Stimulated activated CD4-positive, alpha-beta T cell treated with anti-CD3 and anti-CD28 coated beads, Interleukin-15, amount 100 ng/mL, for 1 hour (primary cell): ENCODE measurements around the gene FRY.

ENCODE experiments used
- DNase-seq, 2 donors: peaks; one replicate each; pipeline ENCODE4 v3.0.0-alpha.2; 2020; ENCODE audit warnings: low read depth in 1 of 2, low spot score in 1 of 2

Gene FRY

DNA sequence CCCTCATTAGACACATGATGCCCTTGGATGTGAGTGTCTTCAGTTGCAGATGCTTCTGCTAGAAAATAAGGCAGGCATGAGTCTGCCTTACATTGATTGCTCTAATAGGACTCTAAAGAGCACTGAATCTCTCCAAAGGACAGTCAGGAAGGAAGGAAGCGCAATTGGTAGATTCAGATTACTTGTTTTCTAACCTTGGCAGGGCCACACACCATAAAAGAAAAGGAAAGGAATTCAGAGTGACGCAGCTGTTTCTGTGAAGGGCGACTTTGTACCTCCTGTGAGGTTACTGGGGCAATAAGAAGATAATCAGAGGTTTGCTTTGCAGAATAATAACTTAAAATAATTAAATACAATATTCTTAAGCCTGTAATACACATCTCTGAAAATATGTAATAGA lies 48.0 kb downstream of the FRY start:
- DNase-seq, result no peak

DNA sequence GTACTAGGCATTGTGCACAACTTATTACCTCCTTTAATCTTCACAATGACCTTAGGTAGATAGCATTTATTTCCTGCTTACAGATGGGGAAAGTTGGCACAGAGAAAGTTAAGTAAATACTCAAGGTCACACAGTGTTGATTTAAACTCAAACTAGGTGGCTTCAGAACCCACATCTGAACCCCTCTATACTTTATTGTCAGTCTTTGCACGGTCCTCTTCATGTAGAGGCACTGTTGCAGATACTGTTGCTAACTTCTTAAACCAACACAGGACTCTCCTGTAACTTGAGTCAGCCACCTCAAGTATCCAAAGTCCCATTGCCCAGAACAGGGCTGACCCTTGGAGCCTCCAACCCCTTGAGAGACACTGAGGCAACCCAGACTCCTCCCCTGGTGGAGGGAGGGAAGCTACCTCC lies 48.8 kb downstream of the FRY start:
- no peak for DNase-seq

DNA sequence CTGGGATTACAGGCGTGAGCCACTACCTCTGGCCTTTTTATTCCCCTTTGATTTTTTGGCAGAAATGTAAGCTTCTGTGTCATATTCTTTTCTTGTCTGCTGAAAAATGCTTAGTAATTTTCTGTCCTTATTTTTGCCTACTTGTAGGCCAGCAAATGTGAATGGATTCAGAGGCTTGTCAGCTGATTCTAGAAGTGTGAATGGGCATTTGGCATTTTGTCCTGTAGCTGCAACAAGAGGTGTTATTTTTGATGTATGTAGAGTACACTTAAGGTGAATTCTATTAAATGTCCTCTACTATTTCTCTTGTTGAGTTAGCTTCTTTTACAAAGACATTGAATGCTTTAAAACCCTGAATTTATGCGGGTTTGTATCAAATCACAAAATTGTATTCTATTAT lies 50.0 kb downstream of the FRY start:
- no peak for DNase-seq

DNA sequence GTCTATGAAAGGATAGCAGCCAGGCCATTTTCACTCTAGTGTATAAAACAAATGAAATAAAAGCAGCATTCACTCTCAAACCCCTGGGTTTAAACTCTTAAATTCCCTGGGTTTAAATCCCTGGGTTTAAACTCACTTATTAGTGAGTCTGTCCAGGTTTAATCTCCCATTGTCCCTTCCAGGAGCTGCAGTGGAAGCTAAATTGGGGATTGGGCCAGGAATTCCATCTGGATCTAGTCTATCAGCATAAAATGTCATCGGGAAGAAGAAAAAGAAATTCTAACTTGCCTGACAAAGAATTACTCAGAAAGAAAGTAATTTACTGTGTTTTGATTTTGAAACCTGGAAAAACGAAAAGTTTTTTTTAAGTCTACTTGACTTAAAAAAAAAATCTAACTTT lies 54.8 kb downstream of the FRY start:
- DNase-seq, result no peak

DNA sequence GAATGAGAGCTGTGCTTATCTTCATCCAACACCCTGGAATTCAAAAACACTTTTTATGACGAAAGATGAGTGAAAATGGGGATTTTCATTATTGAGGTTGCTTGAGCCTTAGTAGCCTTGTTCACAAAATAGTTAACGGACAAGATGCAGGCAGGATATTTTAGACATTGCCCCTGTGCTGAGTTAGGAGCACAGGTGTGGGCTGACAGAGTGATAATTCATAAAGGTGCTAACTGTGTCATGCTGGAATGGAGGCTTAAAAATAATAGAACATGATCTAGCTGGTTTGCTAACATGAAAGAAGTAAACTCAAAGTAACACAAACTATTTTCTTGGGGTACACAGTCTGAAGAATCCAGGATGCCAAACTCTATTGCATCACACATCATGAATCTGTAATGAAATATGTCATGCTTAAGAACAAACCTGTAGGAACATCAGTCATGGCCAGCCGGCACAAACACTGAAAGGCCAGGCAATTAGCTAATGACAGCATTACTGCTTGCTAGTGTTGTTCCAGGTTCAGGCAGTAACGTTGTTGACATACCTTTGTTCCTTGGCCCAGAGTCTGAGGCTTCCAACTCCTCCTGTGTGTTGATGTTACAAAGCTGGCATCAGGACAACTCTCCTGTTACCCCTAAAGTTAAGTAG lies 55.3 kb downstream of the FRY start:
- DNase-seq, result no peak

DNA sequence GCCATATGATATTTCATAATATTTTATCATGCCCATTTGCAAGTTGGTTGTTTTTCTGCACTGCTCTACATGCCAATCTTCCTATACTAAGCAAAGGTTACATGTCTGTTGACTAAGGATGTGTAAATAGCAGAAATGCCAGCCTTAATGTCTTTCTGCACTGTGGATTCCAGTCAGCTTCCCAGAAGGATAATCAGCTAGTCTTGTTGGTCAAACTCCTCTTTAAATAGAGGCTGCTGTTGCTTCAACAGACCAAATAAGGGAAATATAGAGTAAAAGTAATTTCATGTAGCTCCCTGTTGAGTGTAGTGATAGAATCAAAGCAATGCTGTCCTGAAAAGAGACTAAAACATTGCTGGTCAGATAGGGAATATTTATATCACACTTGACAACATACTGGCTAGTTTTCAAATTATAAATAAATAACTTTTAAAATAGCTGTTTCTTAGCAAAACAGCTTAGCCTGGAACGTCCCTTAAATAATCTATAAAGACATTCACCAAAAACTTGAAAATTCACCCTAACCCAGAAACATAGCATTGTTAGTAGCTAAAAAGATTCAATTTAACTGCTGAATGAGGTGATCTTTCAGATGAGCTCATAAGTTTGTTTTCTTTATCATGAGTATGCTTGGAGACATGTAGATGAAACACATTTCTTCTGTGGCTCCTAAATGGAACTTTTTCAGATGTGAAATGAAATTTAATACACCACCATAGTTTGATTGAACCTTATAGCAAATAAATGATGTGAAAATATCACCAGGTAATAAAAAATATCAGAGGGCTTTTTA lies 56.6 kb downstream of the FRY start:
- DNase-seq, result no peak

DNA sequence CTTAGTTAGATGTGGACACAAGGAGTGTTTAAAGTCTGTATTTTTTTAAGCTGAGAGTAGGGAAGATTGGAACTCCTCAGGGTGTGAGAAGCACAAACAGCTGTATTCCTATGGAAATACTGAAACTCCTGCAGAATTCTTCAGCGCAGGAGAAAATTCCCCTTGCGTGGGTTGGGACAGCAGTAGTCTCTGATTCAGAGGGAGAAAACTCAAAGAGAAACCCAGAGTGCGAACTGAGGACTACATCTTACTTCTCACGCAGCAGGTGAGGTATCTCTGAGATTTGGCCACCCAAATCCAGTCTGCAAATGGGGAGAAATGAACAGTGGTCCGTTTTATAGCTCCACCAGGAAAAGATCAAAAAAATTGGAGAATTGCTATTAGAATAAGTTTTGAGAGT lies 60.9 kb downstream of the FRY start:
- no peak for DNase-seq

DNA sequence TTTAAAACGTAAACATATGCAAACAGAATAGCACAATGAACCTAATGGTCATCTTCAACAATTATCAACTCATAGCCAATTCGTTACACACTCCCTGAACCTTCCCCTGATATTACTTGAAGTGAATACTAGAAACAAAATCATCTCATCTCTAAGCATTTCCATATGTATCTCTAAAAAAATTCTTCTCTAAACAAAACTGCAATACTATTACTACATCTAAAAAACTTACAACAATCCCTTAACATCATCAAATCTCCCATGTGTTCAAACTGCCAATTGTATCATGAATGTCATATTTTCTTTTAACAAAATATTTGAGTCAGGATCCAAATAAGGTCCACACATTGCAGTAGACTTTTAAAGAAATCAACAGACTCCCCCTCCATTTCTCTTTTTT lies 61.4 kb downstream of the FRY start:
- no peak for DNase-seq

DNA sequence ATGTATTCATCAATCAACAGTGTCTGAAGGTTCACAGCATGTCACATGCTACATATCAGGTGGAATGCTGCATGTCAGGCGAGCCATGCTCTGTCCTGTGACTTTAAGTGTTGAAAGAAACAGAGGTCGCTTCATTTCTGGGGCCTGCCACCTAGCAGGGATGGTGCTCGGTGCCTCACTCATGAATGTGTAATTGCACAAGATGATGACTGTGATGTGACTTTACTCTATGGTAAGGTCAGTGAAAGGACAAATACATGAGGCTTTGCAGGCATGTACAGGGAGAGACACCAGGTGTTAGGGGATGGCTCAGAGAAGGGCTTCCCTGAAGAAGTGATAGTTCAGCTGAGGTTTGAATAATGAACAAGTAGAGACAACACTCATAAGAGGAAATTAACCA lies 66.7 kb downstream of the FRY start:
- no peak for DNase-seq

DNA sequence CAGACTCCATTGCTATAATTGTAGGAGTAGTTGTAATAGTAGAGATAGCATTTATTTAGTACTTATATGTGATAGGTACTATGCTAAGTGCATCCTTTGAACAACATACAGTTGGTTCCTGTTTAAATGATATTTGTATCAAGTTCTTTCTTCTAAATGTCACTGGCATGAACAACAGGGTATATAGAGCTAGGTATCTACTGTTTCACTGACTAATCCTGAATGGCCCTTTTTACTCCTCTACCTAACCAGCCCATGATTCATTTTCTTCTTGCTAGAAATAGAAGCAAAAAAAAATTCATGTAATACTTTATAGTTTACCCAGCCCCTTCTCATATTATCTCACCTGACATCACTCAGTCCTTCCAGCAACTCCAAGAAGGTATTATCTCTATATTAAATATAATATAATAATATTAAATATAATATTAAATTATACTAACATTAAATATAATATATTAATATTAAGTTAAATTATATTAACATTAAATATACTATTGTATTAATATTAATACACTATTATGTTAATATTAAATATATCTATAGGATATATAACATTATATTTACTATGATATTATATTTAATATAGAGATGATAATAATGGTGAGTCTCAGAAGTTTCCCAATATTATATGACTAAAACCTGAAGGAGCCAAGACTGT lies 74.2 kb downstream of the FRY start:
- no peak for DNase-seq

DNA sequence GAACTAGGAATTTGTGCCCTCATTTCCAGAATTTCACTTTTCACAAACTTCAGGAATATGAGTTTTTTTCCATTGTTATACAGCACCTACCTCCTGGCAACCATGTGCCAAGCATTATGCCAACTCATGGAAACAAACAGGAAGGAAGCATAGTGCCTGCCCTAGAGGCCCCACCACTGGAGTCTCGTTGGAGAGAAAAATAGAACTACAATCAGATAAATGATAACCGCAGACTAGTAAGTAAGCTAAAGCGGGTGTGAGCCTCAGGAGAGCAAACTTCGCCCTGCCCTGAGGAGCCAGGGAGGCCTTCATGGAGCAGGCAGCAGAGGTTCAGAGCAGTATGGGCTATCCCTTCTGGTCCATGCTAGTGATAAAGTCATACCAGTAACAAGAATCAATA lies 75.9 kb downstream of the FRY start:
- no peak for DNase-seq

DNA sequence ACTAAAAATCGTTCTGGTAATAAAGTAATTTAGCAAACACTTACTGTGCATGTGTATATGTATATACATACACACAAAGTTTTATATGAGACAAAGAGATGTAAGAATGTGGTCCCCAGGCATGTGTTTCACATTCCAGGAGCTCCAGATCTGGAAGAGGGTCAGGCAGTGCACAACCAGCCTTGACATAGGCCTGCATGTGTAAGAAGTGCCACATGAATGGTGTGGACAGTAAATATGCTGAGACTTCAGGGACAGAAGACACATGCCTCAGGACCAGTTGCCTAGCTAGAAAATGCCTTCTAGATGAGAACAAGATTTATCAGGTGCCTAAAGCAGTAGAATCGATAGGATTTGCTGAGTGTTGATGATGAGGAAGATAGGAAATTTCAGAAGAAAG lies 76.4 kb downstream of the FRY start:
- DNase-seq, result no peak

DNA sequence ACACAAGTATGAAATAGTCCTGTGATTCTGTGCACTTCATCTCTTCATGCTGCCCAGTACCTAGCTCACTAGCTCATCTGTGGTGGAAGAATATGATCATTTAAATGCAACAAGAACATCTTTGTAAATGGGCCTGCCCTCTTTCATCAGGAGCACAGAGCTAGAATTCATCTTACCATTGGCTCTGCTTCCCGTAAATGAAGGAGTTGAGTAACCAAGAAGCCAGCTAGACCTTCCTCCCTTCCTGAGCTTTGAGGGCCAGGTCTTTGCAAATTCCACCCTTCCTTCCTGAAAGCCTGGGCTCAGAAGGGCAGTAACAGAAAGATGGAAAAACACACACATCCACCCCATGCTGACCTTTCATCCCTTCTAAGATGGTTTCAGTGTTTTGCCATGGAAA lies 82.0 kb downstream of the FRY start:
- no peak for DNase-seq

DNA sequence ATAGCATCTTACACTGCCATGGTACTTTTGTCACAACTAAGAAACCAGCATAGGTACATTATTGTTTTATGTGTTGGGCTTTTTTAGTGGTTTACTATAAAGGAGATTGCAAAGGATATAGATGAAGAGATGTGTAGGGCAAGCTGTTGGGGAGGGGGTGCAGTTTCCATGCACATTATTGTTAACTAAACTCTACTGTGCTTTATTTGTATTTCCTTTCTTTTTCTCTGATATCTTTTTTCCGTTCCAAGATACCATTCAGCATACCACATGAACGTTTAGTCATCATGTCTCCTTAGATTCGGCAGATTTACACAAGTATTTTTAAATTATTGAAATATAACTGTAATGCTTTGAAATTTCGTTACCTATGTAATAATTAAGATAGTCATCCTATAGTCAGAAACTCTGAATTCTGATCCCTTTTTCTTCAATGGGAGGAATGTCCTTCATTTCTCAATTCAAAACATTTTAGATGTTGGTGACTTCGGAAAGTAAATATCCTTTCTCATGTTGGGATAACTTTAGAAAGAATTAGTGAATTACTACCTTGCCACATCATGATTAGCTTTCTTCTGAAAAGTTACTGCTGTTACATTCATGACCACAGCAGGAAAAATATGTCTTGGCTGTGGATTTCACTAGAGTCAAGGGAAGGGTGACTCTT lies 82.8 kb downstream of the FRY start:
- no peak for DNase-seq

DNA sequence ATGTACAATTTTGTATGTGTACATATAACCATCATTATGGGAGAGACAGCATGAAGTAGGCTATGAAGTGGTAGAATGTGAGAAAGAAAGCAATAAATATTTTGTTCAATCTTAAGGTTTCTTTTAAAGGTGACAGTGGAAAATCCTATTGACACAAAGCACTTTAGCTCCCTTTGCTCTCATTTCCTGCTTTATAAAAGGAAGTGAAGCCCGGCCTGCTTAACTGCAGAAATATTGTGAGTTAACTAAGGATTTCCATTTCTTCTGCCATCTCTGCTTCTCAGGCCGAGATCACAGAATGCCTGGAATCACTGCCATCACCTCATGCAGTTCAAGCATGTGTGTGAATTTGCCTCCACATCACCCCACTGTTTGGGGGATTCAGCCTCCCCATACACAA lies 83.5 kb downstream of the FRY start:
- no peak for DNase-seq

DNA sequence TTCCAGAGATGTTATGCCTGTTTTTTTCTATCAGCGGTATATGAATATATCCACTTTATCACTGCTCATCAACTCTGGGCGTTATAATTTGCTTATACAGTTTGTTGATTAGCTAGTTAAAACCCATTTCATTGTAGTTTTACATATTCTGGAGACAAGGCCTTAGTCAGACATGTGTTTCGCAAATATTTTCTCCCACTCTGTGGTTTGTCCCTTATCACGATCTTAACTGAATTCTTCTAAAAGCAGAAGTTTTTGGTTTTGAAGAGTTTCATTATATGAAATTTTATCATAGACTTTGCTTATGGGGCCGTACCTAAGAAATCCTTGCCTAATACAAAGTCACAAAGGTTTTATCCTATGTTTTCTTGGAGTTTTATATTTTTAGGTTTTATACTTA lies 84.6 kb downstream of the FRY start:
- DNase-seq, result no peak

DNA sequence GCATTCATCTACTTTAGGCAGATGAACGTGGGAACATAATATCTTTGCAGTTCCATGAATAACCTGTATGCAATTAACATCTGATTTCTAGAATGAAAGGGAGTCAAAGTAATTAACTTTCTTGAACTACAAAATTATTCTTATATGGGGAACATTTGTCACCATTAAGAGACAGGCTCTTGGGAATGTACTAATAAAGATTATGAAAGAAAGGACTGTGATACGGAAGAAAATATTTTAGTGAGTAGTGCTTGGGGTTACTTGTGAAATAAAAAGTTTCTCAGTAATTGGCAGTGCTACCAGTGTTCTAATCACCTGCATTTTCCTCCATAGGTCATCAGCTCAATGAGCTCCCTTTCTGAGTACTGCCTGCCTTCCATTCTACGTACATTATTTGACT lies 85.4 kb downstream of the FRY start:
- DNase-seq, result no peak

DNA sequence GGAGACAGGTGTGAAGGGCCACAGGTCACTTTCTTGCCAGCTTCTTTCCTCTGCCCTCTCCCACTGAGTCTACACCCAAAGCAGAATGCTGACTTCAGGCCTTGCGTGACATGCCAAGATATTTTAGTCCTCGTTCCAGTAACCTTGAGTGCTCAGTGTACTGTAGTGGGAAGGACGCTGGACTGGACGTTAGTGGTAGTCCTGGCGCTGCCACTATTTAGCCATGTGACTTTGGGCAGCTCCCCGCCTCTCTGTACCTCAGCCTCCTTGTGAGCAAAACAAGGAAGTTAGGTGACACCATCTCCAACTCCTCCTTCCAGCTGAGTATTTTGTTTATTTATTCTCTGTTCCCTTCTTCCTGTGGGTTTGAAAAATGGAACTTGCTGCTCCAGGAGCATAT lies 86.1 kb downstream of the FRY start:
- no peak for DNase-seq

DNA sequence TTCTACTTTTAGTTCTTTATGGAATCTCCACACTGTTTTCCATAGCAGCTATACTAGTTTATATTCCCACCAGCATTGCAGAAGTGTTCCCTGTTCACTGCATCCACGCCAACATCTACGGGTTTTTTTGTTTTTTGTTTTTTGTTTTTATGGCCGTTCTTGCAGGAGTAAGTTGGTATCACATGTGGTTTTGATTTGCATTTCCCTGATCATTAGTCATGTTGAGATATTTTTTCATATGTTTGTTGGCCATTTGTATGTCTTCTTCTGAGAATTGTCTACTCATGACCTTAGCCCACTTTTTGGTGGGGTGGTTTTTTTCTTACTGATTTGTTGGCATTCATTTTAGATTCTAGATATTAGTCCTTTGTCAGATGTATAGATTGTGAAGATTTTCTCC lies 89.7 kb downstream of the FRY start:
- no peak for DNase-seq

DNA sequence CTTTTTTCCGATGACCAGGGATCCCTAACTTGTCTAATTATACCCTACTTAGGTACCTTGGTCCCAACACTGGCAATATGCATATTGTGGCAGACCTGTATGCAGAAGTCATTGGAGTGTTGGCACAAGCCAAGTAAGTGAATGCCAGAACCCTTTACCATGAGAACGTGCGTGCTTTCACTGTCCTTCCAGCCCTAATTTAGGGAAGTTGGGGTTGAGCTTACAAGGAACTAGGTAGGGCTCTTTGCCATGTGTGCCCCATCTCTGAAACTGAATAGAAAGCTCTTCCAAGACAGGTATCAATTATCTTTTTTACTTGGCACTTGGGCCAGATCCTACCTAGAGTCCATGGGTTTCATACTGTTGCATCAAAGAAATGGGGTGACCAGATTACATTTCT lies 93.2 kb downstream of the FRY start:
- no peak for DNase-seq

DNA sequence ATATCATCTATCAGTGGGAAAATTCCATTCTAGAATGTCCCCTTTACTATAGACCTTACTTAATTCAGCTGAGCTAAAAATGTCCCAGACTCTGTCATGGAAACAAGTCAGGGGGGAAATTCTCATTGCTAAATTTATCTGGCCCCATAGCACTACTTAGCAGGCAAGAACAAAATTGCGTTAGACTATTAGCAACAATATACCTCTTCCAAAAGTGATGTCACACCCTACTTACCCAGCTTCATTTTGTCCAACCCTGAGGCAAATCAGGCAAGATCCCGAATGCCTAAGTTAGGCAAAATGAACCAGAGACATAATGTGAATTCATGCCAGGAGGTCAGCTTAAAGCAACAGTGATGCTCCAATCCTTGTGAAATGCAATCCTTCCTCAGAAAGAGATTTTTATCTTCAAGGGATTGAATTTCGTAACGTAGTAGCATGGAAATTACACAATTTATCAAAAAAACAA lies 93.7 kb downstream of the FRY start:
- no peak for DNase-seq

DNA sequence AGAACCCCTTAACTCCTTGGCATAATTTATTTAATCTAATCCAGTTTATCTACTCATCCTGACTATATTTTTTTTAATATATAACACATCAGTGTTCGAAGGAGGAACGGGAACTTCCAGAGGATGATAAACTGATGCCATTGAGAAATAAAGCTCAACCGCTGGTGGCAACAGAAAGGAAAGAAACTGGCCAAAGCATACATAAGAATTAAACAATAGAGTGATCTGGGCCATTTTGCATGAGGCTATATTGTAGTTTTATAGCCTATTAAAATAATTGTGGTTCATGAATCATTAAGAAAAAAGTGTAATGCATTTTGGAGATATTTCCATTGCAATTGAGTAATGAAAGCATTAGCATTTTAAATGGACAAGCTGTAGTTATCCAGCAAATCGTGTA lies 94.2 kb downstream of the FRY start:
- no peak for DNase-seq
